Measurements from ENCODE around the gene RPUSD1. TPM values are rescaled to one million over a fixed set of nuclear protein-coding genes. Genes with fewer than 3 reads are reported as not detected.

Gene RPUSD1
- polyA plus RNA-seq, 1 donor (not counting 4 experiments of a cell fraction or from before 2014, with no cell fraction given): 11.9 TPM

DNA sequence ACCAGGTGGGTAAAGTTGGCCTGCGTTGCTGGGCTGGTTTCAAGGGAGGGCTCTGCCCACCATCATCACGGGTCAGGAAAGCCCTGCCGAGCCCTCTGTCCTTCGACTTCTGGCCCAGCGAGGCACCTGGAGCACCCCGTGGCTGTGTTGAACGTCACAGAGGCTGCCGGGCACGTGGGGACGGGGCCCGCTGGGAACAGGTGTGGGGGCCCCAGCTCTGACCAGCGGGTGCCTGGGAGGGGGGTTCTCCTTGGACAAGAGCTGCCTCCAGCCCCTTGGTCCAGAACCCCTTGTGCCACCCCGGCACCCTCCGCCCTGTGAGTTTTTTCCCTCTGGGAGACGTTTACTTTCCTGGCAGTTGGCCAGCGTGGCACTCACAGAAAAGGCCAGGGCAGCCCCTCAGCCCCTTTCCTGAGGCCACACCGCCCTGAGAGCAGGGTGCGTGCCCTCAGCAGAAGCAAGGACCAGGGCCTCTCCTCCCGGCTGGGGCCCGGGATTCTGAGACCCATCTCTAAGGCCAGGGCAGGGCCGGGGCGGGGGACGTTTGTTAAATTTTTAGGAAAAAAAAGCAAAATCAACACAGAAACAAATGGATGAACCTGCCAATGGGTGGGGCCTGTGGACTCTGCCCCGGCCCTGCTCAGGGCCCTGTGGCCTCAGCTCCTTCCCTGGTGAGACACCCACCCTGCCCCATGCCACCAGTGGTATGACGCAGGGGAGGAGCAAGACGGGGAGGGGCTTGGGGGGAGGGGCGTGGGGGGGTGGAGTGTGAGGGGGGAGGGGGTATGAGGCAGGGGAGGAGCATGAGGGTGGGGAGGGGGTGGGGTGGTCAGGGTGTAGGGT is 43.6 kb upstream of the RPUSD1 start:
- DNase-seq (ENCODE audit: low read depth, low spot score) (no peak), FAIRE-seq (no peak)
- Histone ChIP-seq H2AFZ (ENCODE audit: control insufficient read depth, low read length) (no peak overlapping the region), H3K9me1 (ENCODE audit: control insufficient read depth, extremely low read depth, insufficient read depth, low read length) (no peaks in the 10 kb centered on the region), H3K4me3 (ENCODE audit: control insufficient read depth in 2 of 3, extremely low read depth in 1 of 3, insufficient read depth in 2 of 3, low read depth in 1 of 3, low read length in 3 of 3) (no peak overlapping the region), H3K4me1 (ENCODE audit: control insufficient read depth, extremely low read depth, insufficient read depth, low read length) (no peaks in the 10 kb centered on the region), H3K9ac (ENCODE audit: control insufficient read depth, extremely low read depth, insufficient read depth, low read length) (no peak overlapping the region), H3K27me3 (ENCODE audit: control insufficient read depth, extremely low read depth, insufficient read depth, low read length) (no peaks in the 10 kb centered on the region), H3K9me3 (ENCODE audit: control insufficient read depth, low read depth, low read length) (no peaks in the 10 kb centered on the region), H3K79me2 (ENCODE audit: control insufficient read depth, insufficient read depth, low read length) (no peaks in the 10 kb centered on the region), H4K20me1 (ENCODE audit: control insufficient read depth, extremely low read depth, insufficient read depth, low read length) (no peaks in the 10 kb centered on the region), H3K27ac (ENCODE audit: control insufficient read depth, insufficient read depth, low read length) (no peak overlapping the region), H3K4me2 (ENCODE audit: control insufficient read depth, extremely low read depth, insufficient read depth, low read depth, low read length) (no peak overlapping the region), H3K36me3 (ENCODE audit: control insufficient read depth in 2 of 2, extremely low read depth in 1 of 2, insufficient read depth in 2 of 2, low read length in 2 of 2) (no peaks in the 10 kb centered on the region)
- TF ChIP-seq, protein P1, sequence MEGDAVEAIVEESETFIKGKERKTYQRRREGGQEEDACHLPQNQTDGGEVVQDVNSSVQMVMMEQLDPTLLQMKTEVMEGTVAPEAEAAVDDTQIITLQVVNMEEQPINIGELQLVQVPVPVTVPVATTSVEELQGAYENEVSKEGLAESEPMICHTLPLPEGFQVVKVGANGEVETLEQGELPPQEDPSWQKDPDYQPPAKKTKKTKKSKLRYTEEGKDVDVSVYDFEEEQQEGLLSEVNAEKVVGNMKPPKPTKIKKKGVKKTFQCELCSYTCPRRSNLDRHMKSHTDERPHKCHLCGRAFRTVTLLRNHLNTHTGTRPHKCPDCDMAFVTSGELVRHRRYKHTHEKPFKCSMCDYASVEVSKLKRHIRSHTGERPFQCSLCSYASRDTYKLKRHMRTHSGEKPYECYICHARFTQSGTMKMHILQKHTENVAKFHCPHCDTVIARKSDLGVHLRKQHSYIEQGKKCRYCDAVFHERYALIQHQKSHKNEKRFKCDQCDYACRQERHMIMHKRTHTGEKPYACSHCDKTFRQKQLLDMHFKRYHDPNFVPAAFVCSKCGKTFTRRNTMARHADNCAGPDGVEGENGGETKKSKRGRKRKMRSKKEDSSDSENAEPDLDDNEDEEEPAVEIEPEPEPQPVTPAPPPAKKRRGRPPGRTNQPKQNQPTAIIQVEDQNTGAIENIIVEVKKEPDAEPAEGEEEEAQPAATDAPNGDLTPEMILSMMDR (optimal IDR thresholded peaks at IDR 0.05 in 1 of 3, IDR thresholded peaks at IDR 0.05 in 1 of 3, conservative IDR thresholded peaks at IDR 0.05 in 1 of 3; ENCODE audit: extremely low read depth in 1 of 3, insufficient read depth in 2 of 3, low read length in 3 of 3): no peak
- TF ChIP-seq EZH2 (IDR thresholded peaks at IDR 0.05; ENCODE audit: low read length): no peak
- dilution Hi-C loops (cut with MboI; ENCODE audit: extremely low pct_ligation_motif_present, low sequenced_read_pairs): no loop called here

DNA sequence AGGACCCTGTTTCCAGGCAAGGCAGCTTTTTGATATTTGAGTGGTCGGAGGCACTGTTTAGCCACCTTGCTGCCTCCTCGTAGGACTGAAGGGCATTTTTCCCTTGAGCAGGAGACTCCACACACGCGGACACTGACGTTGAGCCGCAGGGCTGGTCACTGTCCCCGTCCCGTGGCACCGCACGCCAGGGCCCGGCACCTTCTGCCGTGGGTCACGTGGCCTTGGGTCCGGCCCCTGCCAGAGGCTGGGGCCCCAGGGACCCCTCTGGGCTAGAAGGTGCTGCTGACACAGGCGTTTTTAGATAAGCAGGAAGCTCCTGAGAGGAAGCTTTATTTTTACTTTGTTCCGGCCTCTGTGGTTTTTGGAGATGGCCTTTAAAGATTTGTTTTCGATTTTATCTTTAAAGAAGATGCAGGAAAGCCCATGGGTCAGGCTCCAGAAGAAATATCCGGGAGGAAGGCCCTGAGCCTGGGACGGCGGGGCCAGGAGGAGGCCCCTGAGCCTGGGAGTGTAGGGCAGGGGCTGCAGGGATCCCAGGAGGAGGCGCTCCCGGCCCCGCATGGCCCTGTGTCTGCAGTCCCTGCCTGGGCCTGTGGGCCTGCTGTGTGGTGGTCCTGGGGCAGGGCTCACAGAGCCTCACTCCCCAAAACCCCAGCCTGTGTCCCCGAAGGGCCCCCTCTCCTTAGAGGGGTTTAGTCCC is 42.8 kb upstream of the RPUSD1 start:
- no peaks in the 10 kb centered on the region for H3K4me1 ChIP-seq (ENCODE audit: control insufficient read depth, extremely low read depth, insufficient read depth, low read length)
- no peaks in the 10 kb centered on the region for H3K36me3 ChIP-seq (ENCODE audit: control insufficient read depth in 2 of 2, extremely low read depth in 1 of 2, insufficient read depth in 2 of 2, low read length in 2 of 2)
- H3K79me2 ChIP-seq (ENCODE audit: control insufficient read depth, insufficient read depth, low read length): no peaks in the 10 kb centered on the region
- no peaks in the 10 kb centered on the region for H3K9me3 ChIP-seq (ENCODE audit: control insufficient read depth, low read depth, low read length)
- TF ChIP-seq, protein P1 (optimal IDR thresholded peaks at IDR 0.05 in 1 of 3, IDR thresholded peaks at IDR 0.05 in 1 of 3, conservative IDR thresholded peaks at IDR 0.05 in 1 of 3; ENCODE audit: extremely low read depth in 1 of 3, insufficient read depth in 2 of 3, low read length in 3 of 3): no peak
- TF ChIP-seq EZH2 (IDR thresholded peaks at IDR 0.05; ENCODE audit: low read length): no peak
- H3K27ac ChIP-seq (ENCODE audit: control insufficient read depth, insufficient read depth, low read length): no peak overlapping the region
- no peak overlapping the region for H3K9ac ChIP-seq (ENCODE audit: control insufficient read depth, extremely low read depth, insufficient read depth, low read length)
- no peaks in the 10 kb centered on the region for H3K9me1 ChIP-seq (ENCODE audit: control insufficient read depth, extremely low read depth, insufficient read depth, low read length)
- peaks cover 1% of the 10 kb centered on the region for H3K27me3 ChIP-seq (ENCODE audit: control insufficient read depth, extremely low read depth, insufficient read depth, low read length)
- no peak overlapping the region for H3K4me2 ChIP-seq (ENCODE audit: control insufficient read depth, extremely low read depth, insufficient read depth, low read depth, low read length)
- dilution Hi-C loops (cut with MboI; ENCODE audit: extremely low pct_ligation_motif_present, low sequenced_read_pairs): no loop called here
- FAIRE-seq (no peak), DNase-seq (ENCODE audit: low read depth, low spot score) (no peak)
- H3K4me3 ChIP-seq (ENCODE audit: control insufficient read depth in 2 of 3, extremely low read depth in 1 of 3, insufficient read depth in 2 of 3, low read depth in 1 of 3, low read length in 3 of 3): no peak overlapping the region
- H2AFZ ChIP-seq (ENCODE audit: control insufficient read depth, low read length): no peak overlapping the region
- no peaks in the 10 kb centered on the region for H4K20me1 ChIP-seq (ENCODE audit: control insufficient read depth, extremely low read depth, insufficient read depth, low read length)

Measured in keratinocyte (primary cell).